Measurements from ENCODE around the gene TMEM108.

The TMEM108 gene

DNA sequence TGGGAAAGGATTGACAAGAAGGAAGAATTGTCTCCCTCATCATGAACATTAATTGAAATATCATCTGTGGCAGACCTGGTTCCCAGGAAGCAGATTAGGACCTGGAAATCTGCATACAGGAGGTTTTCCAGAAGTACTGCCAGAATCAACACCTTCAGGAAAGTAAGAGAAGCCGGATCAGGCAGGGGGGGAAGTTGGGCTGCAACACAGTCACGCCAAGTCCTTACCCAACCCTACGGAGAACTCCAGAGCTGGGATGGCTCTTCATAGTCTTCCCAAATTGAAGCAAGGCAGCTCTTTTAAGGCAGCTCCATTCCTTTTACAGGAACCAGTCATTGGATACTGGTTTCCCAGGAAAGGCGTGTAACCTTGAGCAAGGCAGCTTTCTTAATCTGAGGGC lies 326.5 kb downstream of the TMEM108 start:
- no peak for DNase-seq

DNA sequence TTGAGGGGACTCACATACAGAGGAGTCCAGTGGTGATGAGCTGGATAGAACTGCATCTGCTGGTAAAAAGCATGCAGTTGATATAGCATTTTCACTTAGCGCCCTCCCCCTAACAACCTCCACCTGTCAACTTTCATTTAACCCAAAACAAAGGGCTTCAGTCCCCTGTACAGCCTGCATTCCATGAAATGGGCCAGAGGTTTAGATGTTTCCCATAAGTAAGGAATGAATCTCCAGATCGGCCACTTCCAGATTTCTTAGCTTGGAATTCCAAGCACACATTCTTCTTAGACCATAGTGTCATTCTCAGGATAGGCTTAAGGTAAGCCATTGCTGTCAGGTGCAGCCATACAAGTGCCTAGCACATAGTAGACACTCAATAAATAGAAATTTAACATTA lies 328.7 kb downstream of the TMEM108 start:
- no peak for DNase-seq

DNA sequence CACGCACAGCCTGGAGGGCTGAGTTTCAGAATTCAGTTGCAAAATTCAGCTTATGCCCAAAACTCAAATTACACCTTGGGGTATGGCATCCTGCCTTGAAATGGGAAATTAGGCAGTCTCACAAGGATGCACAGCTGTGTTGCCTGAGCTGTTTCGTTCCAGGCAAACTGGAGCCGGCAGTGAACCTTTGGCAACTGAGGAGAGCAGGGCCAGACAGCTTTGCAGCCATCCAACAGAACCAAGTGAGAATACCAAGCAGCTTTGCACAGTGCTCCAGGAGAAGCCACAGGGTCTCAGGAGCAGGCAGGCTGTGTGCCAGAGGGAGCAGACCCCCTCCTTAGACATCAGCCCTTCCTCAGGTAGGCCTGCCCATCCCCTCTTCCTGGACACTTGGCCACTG lies 329.2 kb downstream of the TMEM108 start:
- DNase-seq = no peak

- no peak for DNase-seq
Measured at GRCh38 chr3:133367956-133368355, 329.8 kb downstream of the TMEM108 start.

DNA sequence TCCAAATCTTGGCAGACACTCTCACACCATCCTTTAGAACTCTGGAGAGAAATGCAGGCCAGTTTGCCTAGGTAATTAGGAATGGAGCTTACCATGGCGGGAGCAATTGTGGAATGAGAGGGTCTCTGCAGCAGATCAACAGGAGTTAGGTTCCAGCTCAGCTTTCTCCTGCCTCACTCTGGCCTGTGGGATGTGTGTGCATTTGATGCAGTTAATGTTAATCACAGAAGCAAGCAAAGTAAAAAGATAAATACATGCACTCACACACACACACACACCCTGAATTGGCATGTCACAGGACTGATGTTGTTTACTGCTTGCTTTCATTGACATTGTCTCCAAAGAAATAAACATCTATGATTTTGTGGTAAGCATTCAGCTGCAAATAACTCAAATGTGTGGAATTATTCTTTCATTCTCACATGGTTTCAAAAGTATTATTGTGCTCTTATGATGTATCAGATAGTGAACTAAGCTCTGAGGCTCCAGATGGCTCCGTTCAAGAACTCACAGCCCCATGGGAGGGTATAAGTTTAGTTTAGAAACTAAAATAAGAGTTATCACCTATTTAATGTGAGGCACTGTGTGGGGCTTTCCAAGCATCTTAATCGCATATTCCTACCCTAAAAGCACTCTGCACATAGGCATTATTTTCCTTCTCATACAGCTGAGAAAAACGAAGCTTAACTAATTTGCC lies 330.3 kb downstream of the TMEM108 start:
- no peak for DNase-seq

DNA sequence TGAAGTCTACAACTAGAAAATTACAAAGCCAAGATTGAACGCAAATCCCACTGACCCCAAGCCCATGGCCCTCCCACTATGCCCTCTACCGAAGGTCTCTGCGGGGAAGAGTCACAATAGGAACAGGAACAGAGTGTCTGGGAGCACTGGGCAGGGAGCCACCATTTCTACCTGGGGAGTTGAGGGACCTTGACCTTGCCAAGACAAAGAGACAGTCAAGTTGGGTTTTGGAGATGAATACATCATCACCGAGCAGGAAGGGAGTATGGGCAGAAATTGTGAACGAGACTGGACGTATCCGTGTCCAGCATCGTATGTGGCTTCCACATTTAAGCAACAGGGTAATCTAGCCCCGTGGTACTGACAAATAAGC lies 330.9 kb downstream of the TMEM108 start:
- DNase-seq = no peak

DNA sequence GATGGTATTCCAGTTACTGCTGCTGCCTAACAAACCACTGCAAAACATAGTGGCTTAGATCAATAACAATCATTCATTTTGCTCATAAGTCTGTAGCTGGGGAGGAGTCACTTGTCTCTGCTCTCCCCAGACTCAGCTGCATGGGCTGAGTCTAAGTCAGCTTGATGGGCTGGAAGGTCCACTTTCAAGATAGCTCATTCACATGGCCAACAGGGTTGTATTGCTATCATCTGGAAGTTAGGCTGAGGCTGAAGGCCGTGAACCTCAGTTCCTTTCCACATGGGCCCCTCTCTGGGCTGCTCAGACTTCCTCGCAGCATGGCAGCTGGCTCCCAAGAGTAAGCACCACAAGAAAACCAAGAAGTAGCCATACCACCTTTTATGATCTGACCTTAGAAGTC lies 333.0 kb downstream of the TMEM108 start:
- DNase-seq = no peak

DNA sequence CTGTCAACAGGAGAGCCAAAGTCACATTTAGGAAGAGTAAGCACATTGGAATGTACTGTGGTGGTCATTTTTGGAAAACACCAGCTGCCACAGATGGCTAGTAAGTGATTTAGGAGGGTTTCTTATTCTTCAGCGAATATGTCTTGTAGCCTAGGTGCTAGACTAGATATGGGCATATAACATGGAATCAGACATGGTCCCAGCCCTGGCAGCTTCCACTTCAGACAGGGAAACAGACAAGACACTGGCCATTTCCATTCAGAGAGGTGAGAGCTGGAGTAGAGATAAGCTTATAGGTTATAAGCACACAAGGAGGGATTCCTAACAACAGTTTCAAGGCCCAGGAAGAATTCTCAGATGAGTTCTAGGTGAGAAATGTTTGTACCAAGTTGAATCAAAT lies 333.5 kb downstream of the TMEM108 start:
- DNase-seq = no peak

DNA sequence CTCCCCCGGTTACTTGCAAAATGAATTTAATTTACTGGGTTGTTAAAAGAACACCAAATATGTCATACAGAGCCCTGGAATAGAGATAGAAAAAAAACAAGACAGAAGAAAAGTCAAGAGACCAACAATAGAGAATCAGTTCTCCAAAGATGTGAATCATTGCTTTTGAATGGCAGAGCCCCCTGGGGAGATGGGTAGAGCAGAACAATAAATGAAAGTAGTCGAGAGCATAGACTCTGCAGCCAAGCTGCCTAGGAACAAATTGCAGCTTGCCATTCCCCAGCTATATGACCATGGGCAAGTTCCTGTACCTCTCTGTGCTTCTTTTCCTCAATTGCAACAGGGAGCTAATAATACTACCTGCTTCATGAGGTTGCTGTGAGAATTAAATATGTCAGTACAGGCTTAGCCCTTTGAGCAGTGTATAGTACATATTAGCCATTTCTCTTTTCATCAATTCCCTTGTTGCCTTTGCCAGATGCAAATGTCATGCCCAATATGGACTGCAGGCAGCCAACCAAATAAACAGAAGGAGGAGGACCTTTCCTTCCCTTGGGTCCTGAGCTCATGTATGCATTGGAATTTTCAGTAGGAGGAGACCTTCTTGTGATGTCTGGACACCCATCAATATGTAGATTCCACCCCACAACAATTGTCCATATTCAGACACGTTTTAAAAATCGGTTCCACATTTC lies 336.7 kb downstream of the TMEM108 start:
- no peak for DNase-seq

GRCh38 chr3:133375403-133375745 lies 337.2 kb downstream of the TMEM108 start:
- DNase-seq = no peak

DNA sequence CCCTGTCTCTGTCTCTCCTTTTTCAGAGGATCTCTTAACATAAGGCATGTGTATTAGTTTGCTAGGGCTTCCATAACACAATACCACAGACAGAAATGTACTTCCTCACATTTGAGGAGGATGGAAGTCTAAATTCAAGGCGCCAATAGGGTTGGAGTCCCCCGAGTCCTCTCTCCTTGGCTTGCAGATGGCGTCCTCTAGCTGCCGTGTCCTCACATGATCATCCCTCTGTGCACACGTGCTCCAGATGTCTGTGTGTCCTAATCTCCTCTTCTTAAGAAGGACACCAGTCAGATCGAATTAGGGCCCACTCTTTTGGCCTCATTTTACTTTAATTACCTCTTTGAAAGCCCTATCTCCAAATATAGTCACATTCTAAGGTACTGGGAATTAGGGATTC lies 338.6 kb downstream of the TMEM108 start:
- DNase-seq = peak; percentile 30

DNA sequence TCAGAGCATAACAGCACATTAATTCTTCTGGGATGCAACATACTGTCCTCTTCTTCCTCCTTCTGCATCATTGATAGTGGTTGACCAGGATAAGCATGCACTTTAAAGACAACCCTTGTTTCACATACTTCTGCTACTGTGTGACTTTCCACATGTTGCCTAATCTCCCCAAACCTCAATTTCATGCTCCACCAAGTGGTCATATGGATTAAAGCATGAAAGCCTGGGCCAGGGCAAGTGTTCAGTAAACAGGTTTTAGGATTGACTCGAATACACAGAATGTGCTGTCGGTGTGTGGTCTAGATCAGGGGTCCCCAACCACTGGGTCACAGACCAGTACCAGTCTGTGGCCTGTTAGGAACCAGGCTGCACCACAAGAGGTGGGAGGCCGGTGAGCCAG lies 339.2 kb downstream of the TMEM108 start:
- peak; percentile 75 for DNase-seq

DNA sequence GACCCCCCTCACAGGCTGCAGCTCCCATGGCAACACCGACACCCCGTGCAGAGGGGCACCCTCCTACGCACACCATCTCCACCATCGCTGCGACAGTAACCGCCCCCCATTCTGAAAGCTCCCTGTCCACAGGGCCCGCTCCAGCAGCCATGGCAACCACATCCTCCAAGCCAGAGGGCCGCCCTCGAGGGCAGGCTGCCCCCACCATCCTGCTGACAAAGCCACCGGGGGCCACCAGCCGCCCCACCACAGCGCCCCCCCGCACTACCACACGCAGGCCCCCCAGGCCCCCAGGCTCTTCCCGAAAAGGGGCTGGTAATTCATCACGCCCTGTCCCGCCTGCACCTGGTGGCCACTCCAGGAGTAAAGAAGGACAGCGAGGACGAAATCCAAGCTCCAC lies 341.7 kb downstream of the TMEM108 start:
- no peak for DNase-seq

GRCh38 chr3:133380481-133381225 lies 342.5 kb downstream of the TMEM108 start:
- DNase-seq = no peak

DNA sequence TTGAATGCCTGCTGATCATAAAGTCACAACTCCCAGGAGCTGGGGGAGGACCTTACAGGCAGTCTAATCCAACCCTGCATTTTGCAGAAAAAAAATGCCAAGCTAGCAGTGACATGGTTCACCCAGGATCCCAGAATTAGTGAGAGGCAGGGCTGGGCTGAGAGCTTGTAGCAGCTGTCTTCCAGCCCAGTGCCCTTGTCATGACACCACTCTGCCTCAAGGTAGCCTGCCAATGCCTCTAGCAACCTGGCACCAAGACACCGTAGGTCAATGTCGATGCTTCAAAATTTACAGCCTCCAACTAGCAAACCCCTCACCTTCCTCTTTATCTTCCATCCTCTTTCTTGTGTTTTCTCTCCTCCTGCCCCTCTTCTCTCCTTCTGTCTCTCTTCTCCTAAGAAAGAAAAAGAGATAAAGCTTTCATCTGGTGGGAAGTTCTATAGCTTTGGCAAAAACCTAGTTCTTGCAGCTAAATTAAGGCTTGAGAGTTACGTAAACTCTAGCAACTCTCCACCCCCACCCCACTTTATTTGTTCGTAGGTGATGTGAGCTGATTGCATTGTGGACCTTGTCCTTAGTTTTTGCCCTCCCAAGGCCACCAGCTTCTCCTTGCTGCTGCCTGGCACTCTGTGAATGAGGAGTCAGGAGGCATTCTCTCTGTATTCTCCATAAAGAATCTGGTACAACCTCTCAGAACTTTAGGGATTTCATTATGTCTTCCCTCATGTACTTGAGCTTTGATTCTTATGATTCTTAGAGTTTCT lies 343.3 kb downstream of the TMEM108 start:
- no peak for DNase-seq

GRCh38 chr3:133383175-133383574 lies 345.0 kb downstream of the TMEM108 start:
- DNase-seq = no peak

- no peak for DNase-seq
Measured at GRCh38 chr3:133383741-133384140, 345.6 kb downstream of the TMEM108 start.

DNA sequence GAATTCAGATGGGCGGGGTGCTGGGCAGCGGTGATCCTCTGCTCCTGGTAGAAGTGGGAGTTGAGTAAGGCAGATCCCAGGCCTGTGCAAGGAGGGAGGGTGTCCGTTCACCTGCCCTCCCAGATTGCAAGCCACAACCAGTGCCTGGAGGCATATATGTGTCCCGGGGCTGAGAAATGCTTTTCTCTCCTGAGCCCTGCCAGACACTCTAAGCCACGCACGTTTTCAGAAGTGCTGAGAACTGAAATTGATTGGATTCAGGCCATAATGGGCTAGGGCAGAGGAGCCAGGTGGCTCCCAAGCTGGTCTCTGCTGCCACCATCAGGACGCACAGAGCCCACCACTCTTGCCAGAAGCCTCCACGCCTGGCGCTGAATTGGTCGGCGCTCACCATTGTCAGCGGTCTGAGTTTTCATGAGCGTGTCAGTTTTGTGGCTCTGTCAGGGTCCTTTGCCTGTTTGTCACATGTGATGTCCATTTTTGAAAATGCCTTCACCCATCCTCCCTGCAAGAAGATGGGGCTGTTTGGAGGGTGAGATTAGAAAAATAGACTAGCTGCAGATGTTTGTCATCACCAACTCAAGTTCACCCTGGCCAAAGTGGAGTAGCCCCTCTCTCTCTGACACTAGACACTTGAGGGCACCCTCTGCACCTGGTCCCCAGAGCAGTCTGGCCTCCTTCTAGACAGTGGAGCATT lies 346.3 kb downstream of the TMEM108 start:
- peak; percentile 84 for DNase-seq

DNA sequence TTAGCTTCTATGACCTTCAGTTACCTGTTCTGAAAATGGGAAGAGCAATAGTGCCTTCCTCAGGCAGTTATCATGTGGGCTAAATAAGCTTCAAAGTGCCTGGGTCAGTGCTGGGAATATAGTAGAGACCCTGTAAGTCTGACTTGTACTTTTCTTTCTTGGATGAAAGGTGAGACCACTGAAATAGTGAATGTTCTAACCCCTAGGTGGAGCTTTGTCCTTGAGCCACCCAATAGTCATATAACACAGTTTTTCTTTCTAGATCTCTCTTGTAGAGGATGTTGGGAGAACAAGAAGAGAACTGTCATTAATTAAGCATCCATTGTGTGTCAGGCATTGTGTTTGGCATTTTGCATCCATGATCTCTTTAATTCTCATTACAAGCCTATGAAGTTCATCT lies 348.7 kb downstream of the TMEM108 start:
- DNase-seq = peak; percentile 8

- DNase-seq = no peak
Measured at GRCh38 chr3:133387341-133387740, 349.1 kb downstream of the TMEM108 start.

GRCh38 chr3:133388696-133389395 lies 350.7 kb downstream of the TMEM108 start:
- no peak for DNase-seq

DNA sequence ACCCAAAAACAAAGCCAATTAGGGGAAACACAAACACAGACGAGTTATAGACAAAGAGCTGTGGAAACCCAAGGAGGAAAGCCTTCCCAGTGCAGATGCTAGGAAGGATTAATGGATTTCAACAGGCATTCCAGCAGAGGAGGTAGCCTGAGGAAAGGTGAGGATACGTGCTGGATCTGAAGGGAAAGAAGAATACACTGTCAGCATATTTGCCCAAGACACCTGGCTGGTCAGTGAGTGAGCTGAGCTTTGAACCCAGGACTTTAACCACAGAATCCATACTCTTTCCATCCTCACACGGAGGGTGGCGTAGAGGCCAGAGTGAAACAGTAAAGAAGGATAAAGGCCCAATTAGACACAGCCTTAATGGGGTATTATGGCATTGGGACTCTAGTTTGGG lies 352.5 kb downstream of the TMEM108 start:
- DNase-seq = no peak

Data from hematopoietic multipotent progenitor cell treated with erythropoietin and hydrocortisone succinate and interleukin-3 and kit ligand, for 4 days (in vitro differentiated cells).